ENCODE measurements around the gene POLG2. TPM values are rescaled to one million over a fixed set of nuclear protein-coding genes. Genes with fewer than 3 reads are reported as not detected.

Gene POLG2
- total RNA-seq, 1 donor from 2014 or later: 22.9 TPM

DNA sequence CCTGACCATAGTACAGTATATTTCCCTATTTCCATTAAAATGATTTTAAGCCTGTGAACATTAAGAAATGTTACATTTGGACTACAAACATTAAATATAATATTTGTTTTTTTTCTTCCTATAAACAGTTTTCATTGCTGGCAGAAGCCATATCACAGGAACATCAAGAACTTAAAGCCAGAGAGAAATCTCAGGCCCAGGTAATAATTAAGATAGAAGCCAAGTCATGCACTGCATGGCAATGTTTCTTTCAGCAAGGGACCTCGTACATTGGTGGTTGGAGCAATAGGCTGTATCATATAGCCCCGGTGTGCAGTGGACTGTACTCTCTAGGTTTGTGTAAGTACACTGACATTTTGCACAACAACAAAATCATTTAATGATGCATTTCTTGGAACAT is 40.1 kb upstream of the POLG2 start:
- Mint-ChIP-seq H3K27ac (no peak overlapping the region), H3K36me3 (peaks cover 23% of the 10 kb centered on the region), H3K9me3 (no peaks in the 10 kb centered on the region), H3K4me3 (no peak overlapping the region), H3K27me3 (no peaks in the 10 kb centered on the region), H3K4me1 (ENCODE audit: unreplicated experiment) (no peaks in the 10 kb centered on the region)
- TF ChIP-seq, protein P1, sequence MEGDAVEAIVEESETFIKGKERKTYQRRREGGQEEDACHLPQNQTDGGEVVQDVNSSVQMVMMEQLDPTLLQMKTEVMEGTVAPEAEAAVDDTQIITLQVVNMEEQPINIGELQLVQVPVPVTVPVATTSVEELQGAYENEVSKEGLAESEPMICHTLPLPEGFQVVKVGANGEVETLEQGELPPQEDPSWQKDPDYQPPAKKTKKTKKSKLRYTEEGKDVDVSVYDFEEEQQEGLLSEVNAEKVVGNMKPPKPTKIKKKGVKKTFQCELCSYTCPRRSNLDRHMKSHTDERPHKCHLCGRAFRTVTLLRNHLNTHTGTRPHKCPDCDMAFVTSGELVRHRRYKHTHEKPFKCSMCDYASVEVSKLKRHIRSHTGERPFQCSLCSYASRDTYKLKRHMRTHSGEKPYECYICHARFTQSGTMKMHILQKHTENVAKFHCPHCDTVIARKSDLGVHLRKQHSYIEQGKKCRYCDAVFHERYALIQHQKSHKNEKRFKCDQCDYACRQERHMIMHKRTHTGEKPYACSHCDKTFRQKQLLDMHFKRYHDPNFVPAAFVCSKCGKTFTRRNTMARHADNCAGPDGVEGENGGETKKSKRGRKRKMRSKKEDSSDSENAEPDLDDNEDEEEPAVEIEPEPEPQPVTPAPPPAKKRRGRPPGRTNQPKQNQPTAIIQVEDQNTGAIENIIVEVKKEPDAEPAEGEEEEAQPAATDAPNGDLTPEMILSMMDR (conservative IDR thresholded peaks at IDR 0.05): no peak
- DNase-seq (ENCODE audit: extremely low spot score, unreplicated experiment): no peak

DNA sequence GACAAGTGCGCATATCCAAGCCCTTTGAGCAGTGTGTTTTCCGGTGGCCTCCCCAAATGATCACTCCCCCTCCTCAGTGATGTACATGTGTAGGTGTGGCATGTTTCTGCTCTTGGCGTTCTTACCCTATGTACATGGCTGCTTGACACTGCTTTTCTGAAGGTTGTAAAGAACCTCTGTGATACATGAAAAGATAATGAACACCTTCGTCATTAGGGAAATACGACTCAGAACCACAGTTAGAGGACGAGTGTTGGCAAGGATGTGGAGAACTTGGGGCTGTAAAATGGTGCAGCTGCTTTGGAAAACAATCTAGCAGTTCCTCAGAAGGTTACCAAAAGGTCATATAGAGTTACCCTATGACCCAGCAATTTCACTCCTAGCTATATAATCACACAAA is 38.5 kb upstream of the POLG2 start:
- peaks cover 26% of the 10 kb centered on the region for H3K36me3 Mint-ChIP-seq
- no peaks in the 10 kb centered on the region for H3K27me3 Mint-ChIP-seq
- H3K4me1 Mint-ChIP-seq (ENCODE audit: unreplicated experiment): no peaks in the 10 kb centered on the region
- no peak overlapping the region for H3K4me3 Mint-ChIP-seq
- TF ChIP-seq, protein P1 (conservative IDR thresholded peaks at IDR 0.05): no peak
- no peaks in the 10 kb centered on the region for H3K9me3 Mint-ChIP-seq
- no peak for DNase-seq (ENCODE audit: extremely low spot score, unreplicated experiment)
- H3K27ac Mint-ChIP-seq: no peak overlapping the region

DNA sequence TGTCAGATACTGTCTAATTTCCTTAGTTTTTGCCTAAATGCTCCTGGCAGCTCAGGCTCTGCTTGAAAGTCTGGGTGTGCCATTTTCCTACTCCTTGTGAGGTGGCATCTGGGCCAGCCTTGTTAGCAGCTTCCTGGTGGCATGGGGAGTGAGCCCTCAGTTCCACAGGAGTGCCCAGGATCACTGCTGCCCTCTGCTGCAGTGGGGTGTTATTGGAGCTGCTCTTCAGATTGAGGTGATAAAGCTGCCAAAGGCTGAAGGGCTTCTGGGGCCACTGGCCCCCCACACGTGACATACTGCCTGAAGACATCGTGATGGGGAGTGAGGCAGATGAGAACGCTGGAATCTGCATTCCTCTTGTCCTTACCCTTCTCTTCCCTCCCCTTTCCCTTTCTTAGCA is 37.3 kb upstream of the POLG2 start:
- Mint-ChIP-seq H3K27me3 (no peaks in the 10 kb centered on the region), H3K4me3 (no peak overlapping the region), H3K36me3 (peaks cover 32% of the 10 kb centered on the region), H3K9me3 (no peaks in the 10 kb centered on the region), H3K27ac (no peak overlapping the region), H3K4me1 (ENCODE audit: unreplicated experiment) (no peaks in the 10 kb centered on the region)
- TF ChIP-seq, protein P1 (conservative IDR thresholded peaks at IDR 0.05): no peak
- no peak for DNase-seq (ENCODE audit: extremely low spot score, unreplicated experiment)

DNA sequence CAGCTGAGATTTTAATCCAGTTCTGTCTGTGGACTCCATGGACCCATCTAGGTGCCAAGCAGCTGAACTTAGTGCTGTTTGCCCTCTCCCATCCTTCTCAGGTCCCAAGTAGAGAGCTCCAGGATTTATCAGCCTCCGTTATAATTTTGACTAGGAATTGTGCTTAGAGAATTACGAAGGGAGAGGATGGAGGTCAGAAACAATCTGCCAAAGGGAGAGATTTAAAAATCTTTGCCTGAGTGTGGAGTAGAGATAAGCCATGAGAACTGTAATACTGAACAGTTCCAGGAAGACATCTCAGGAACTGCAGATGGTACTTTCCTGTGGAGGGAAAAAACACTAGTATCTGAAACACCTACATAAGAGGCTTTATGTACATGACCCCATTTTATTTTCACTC is 36.9 kb upstream of the POLG2 start:
- no peak for DNase-seq (ENCODE audit: extremely low spot score, unreplicated experiment)
- Mint-ChIP-seq H3K27me3 (no peaks in the 10 kb centered on the region), H3K36me3 (peaks cover 31% of the 10 kb centered on the region), H3K9me3 (no peaks in the 10 kb centered on the region), H3K4me3 (no peak overlapping the region), H3K4me1 (ENCODE audit: unreplicated experiment) (no peaks in the 10 kb centered on the region), H3K27ac (no peak overlapping the region)
- TF ChIP-seq, protein P1 (conservative IDR thresholded peaks at IDR 0.05): no peak

DNA sequence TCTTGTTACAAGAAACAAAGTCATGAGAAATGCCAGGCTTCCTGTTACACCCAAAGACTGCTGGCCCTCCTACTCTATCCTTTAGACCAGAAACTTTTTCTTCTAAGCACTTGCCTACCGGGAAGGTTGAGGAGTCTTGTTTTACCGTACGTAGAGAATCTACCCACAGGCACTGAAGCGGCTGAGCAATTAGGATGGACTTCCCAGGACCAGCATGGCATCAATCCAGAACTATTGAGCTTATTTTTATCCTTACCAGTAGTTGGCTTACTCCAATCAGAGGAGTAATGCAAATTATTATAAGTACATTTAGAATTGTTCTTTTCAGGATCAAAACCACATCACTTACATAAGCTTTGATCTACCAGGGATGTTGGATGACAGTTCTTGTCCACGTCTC is 35.6 kb upstream of the POLG2 start:
- Mint-ChIP-seq H3K4me1 (ENCODE audit: unreplicated experiment) (no peaks in the 10 kb centered on the region), H3K4me3 (no peak overlapping the region), H3K9me3 (no peaks in the 10 kb centered on the region), H3K27me3 (no peaks in the 10 kb centered on the region), H3K27ac (no peak overlapping the region), H3K36me3 (peaks cover 23% of the 10 kb centered on the region)
- TF ChIP-seq, protein P1 (conservative IDR thresholded peaks at IDR 0.05): no peak
- DNase-seq (ENCODE audit: extremely low spot score, unreplicated experiment): no peak

DNA sequence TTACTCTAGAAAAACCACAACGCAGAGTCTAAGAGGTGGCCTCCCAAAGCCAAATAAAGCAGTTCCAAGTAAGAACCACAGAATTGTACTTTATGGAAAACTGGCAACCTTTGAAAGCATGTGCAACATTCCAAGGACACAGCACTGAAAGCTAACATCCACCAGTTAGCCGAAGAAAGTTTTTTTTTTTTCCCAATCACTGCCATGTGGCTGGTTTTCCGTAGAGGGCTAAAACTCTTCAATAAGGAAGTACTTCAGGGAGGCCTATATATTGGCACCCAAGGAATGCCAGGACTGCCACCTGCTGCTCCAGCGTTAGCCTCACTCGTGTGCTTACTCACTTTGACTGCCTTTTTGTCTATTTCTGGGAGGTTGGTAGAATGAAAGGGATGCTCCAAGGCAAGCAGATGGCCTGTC is 35.1 kb upstream of the POLG2 start:
- DNase-seq (ENCODE audit: extremely low spot score, unreplicated experiment): no peak
- H3K9me3 Mint-ChIP-seq: no peaks in the 10 kb centered on the region
- H3K36me3 Mint-ChIP-seq: peaks cover 19% of the 10 kb centered on the region
- TF ChIP-seq, protein P1 (conservative IDR thresholded peaks at IDR 0.05): no peak
- H3K27ac Mint-ChIP-seq: no peak overlapping the region
- H3K4me1 Mint-ChIP-seq (ENCODE audit: unreplicated experiment): no peaks in the 10 kb centered on the region
- H3K27me3 Mint-ChIP-seq: no peaks in the 10 kb centered on the region
- H3K4me3 Mint-ChIP-seq: no peak overlapping the region
